CD14-positive monocyte (primary cell): ENCODE data around the gene PRKCA. TPM values are rescaled to one million over a fixed set of nuclear protein-coding genes. Genes with fewer than 3 reads are reported as not detected.

Source experiments
- DNase-seq, 3 donors: peaks; one replicate each; pipeline ENCODE4 v3.0.0-alpha.2; 2011 to 2022
- H2AFZ ChIP-seq: 2 replicates; pipeline ENCODE4 v1.6.0; 2012; ENCODE audit warnings: mild to moderate bottlenecking, low read depth, low read length, inconsistent platforms; ENCODE audit not compliant: insufficient read depth, poor library complexity, severe bottlenecking
- H3K27ac ChIP-seq, 2 donors: 1 replicate in 1 of 2; 2 replicates in 1 of 2; pipeline ENCODE4 v1.5.1; 2012 to 2013; ENCODE audit warnings: low read length in 2 of 2, control low read depth in 1 of 2, inconsistent platforms in 1 of 2, low read depth in 1 of 2, mild to moderate bottlenecking in 1 of 2
- H3K27me3 ChIP-seq, 2 donors: one replicate each; pipeline versions ENCODE4 v1.6.0 to v1.6.1; 2011 to 2013; ENCODE audit warnings: low read length in 2 of 2; ENCODE audit not compliant: control insufficient read depth in 2 of 2, insufficient read depth in 2 of 2
- H3K36me3 ChIP-seq, 2 donors: replicated peaks in 1 of 2; 1 replicate in 1 of 2; 2 replicates in 1 of 2; pipeline versions ENCODE4 v1.5.1 to v1.6.1; 2012 to 2013; ENCODE audit warnings: low read length in 2 of 2, control low read depth in 1 of 2, inconsistent platforms in 1 of 2, mild to moderate bottlenecking in 1 of 2; ENCODE audit not compliant: insufficient read depth in 2 of 2, control insufficient read depth in 1 of 2
- H3K4me1 ChIP-seq, 2 donors: 1 replicate in 1 of 2; 2 replicates in 1 of 2; pipeline versions ENCODE4 v1.5.1 to v1.6.1; 2012 to 2013; ENCODE audit warnings: low read length in 2 of 2, control low read depth in 1 of 2, inconsistent platforms in 1 of 2, mild to moderate bottlenecking in 1 of 2, moderate library complexity in 1 of 2; ENCODE audit not compliant: insufficient read depth in 2 of 2, control insufficient read depth in 1 of 2
- H3K4me2 ChIP-seq: replicated peaks from 2 replicates; pipeline ENCODE3; 2012; ENCODE audit warnings: low read length, moderate library complexity, mild to moderate bottlenecking; ENCODE audit not compliant: poor library complexity, severe bottlenecking; ENCODE audit errors: extremely low read depth
- H3K4me3 ChIP-seq, 3 experiments: fragments of 200-600 bp in 1 of 3; sonication (generic) in 1 of 3; replicated peaks in 1 of 3; 1 replicate in 2 of 3; 2 replicates in 1 of 3; pipeline ENCODE4 v1.5.1; 2011 to 2013; ENCODE audit warnings: low read length in 3 of 3, mild to moderate bottlenecking in 3 of 3, control low read depth in 2 of 3, low read depth in 2 of 3, inconsistent platforms in 1 of 3, moderate library complexity in 1 of 3
- H3K79me2 ChIP-seq: 2 replicates; pipeline ENCODE4 v1.6.0; 2012; ENCODE audit warnings: mild to moderate bottlenecking, control low read depth, inconsistent platforms, low read length, moderate library complexity; ENCODE audit not compliant: insufficient read depth
- H3K9ac ChIP-seq: 2 replicates; pipeline ENCODE4 v1.6.0; 2017; ENCODE audit warnings: low read length, mild to moderate bottlenecking; ENCODE audit not compliant: insufficient read depth, poor library complexity, severe bottlenecking
- H3K9me3 ChIP-seq, 2 donors: replicated peaks in 1 of 2; 1 replicate in 1 of 2; 2 replicates in 1 of 2; pipeline versions ENCODE4 v1.5.1 to v1.6.1; 2012 to 2013; ENCODE audit warnings: low read length in 2 of 2, control low read depth in 1 of 2; ENCODE audit not compliant: control insufficient read depth in 1 of 2, insufficient read depth in 1 of 2
- H4K20me1 ChIP-seq: 2 replicates; pipeline ENCODE4 v1.6.0; 2012; ENCODE audit warnings: mild to moderate bottlenecking, low read length, control low read depth, moderate library complexity; ENCODE audit not compliant: insufficient read depth
- H3K27ac Mint-ChIP-seq, 7 donors: one replicate each; pipeline ENCODE4 v1.8.0; 2020; ENCODE audit warnings: mild to moderate bottlenecking in 7 of 7, mixed read lengths in 7 of 7, moderate library complexity in 6 of 7, inconsistent platforms in 2 of 7
- H3K27me3 Mint-ChIP-seq, 3 donors: one replicate each; pipeline ENCODE4 v1.8.0; 2021 to 2022; ENCODE audit warnings: low read depth in 3 of 3, mild to moderate bottlenecking in 3 of 3, mixed read lengths in 3 of 3, moderate library complexity in 3 of 3, inconsistent platforms in 1 of 3
- H3K36me3 Mint-ChIP-seq, 2 donors: one replicate each; pipeline ENCODE4 v1.8.0; 2020; ENCODE audit warnings: mixed read lengths in 2 of 2, inconsistent platforms in 1 of 2, mild to moderate bottlenecking in 1 of 2
- H3K4me1 Mint-ChIP-seq: one replicate; pipeline ENCODE4 v1.8.0; 2020; ENCODE audit warnings: mild to moderate bottlenecking, mixed read lengths
- H3K4me3 Mint-ChIP-seq, 2 donors: one replicate each; pipeline ENCODE4 v1.8.0; 2020; ENCODE audit warnings: mild to moderate bottlenecking in 2 of 2, mixed read lengths in 2 of 2, moderate library complexity in 1 of 2
- H3K9me3 Mint-ChIP-seq, 7 donors: one replicate each; pipeline ENCODE4 v1.8.0; 2020 to 2022; ENCODE audit warnings: mixed read lengths in 7 of 7, mild to moderate bottlenecking in 6 of 7, moderate library complexity in 6 of 7, inconsistent platforms in 2 of 7
- CTCF ChIP-seq: fragments of 200-600 bp; IDR thresholded peaks from one replicate; pipeline ENCODE4 v1.8.0; 2022; ENCODE audit warnings: antibody characterized with exemption, mild to moderate bottlenecking
- WGBS: methylation state at CpG from one replicate; pipeline ENCODE4 v1.1.5; 2013; ENCODE audit warnings: missing lambda C conversion rate; ENCODE audit not compliant: insufficient coverage; 5-methylcytosine and 5-hydroxymethylcytosine counted together
- intact Hi-C, 2 donors: fragments of 100-400 bp; cut with micrococcal nuclease; formaldehyde crosslinking; loops; one replicate each; pipeline versions ENCODE4 v1.15.0 to v1.15.1; 2023
- polyA plus RNA-seq, 3 donors: library from polyadenylated mRNA; depleted of rRNA in 1 of 3; unstranded in 2 of 3; stranded (reverse) in 1 of 3; fragments of 300-500 nt in 2 of 3; fragments of >200 nt in 1 of 3; fragmentation: Illumina TruSeq in 2 of 3; gene quantifications; 1 replicate in 2 of 3; 2 replicates in 1 of 3; pipeline ENCODE4 v1.2.3, GENCODE V29; 2012 to 2021

The PRKCA gene
- polyA plus RNA-seq, 3 donors = 0.22 to 7.1 (median 0.30) TPM

DNA sequence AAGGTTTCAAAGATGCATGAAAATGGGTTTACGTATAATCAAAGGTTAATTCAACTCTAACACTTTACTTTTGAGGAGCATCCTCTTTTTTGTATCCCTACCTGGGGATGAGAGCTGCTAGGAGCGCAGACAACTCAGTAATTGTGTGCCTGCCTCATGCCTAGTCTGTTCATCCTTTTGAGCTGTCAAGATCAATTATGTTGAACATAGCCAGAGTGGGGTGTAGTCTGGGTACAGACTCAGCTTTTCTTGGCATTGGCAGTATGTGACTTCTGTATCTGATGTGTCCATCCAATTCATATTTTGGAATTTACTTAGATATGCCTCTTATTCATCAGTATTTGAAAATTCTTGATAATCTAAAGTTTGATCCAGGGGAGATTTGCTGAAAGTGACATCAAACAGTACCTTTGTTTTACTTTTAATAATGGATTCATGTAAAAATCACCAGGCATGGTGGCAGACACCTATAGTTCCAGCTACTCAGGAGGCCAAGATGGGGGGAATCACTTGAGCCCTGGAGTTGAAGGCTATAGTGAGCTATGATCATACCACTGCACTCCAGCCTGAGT, 24.1 kb downstream of the PRKCA start:
- Mint-ChIP-seq H3K9me3 (peaks cover 5 to 10% (median 7%) of the 10 kb centered on the region in 7 donors), H3K36me3 (peaks cover 20 to 45% of the 10 kb centered on the region in 2 donors), H3K27me3 (peaks cover 0 to 3% (median 0%) of the 10 kb centered on the region in 3 donors), H3K27ac (no peak overlapping the region), H3K4me3 (no peak overlapping the region), H3K4me1 (peaks cover 17% of the 10 kb centered on the region)
- no peak for DNase-seq
- peaks cover 31% of the 10 kb centered on the region for H3K79me2 ChIP-seq
- H3K4me1 ChIP-seq = peaks cover 0 to 7% of the 10 kb centered on the region in 2 donors
- H3K4me3 ChIP-seq = no peak overlapping the region
- 100% methylated on average over 1 of the region's 2 CpGs for WGBS
- no peak overlapping the region for H2AFZ ChIP-seq
- H3K36me3 ChIP-seq = peaks cover 0 to 5% of the 10 kb centered on the region in 2 donors
- no peaks in the 10 kb centered on the region for H3K27me3 ChIP-seq
- H3K4me2 ChIP-seq = no peak overlapping the region
- no peak for TF ChIP-seq CTCF
- no peak overlapping the region for H3K9ac ChIP-seq
- H3K9me3 ChIP-seq = peaks cover 6 to 7% of the 10 kb centered on the region in 2 donors
- intact Hi-C loops = loop anchor here in 1 of 2 donors (10.0 kb wide), 1 partner anchor 218 kb away; no protein-coding TSS in a partner anchor
- peaks cover 4% of the 10 kb centered on the region for H4K20me1 ChIP-seq
- H3K27ac ChIP-seq = no peak overlapping the region

- Histone ChIP-seq H3K4me2 (no peak overlapping the region), H3K9ac (no peak overlapping the region), H3K27me3 (no peaks in the 10 kb centered on the region), H3K27ac (no peak overlapping the region), H2AFZ (no peak overlapping the region), H3K4me3 (no peak overlapping the region), H3K9me3 (no peaks in the 10 kb centered on the region), H3K36me3 (no peaks in the 10 kb centered on the region), H3K4me1 (peaks cover 0 to 7% of the 10 kb centered on the region in 2 donors), H4K20me1 (peaks cover 4% of the 10 kb centered on the region), H3K79me2 (peaks cover 13% of the 10 kb centered on the region)
- intact Hi-C loops = no loop called here
- peaks cover 12 to 32% of the 10 kb centered on the region in 2 donors for H3K36me3 Mint-ChIP-seq
- WGBS = no CpG with 5 or more reads among the region's 2 CpGs
- TF ChIP-seq CTCF = no peak
- peaks cover 0 to 3% (median 0%) of the 10 kb centered on the region in 7 donors for H3K9me3 Mint-ChIP-seq
- no peak for DNase-seq
- H3K4me1 Mint-ChIP-seq = peaks cover 15% of the 10 kb centered on the region
- H3K27me3 Mint-ChIP-seq = peaks cover 4 to 5% (median 5%) of the 10 kb centered on the region in 3 donors
- no peak overlapping the region for H3K27ac Mint-ChIP-seq
- H3K4me3 Mint-ChIP-seq = no peak overlapping the region
These were observed 28.2 kb downstream of the PRKCA start for GRCh38 chr17:66330646-66331037.
